OCI-LY7 (cell line): ENCODE results near the gene MS4A6A. TPM values are rescaled to one million over a fixed set of nuclear protein-coding genes. Genes with fewer than 3 reads are reported as not detected.

Experiments used
- BruUV-seq: library from RNA; stranded (reverse); fragments of 400-500 nt; replicated peaks from 2 replicates; lab custom pipeline; 2021; lab: Mats Ljungman, UMichigan
- CTCF ChIA-PET: fragments of 300-600 bp; sonication (Branson Sonifier 250); formaldehyde crosslinking; loops from one replicate; lab custom pipeline; 2022; ENCODE audit warnings: antibody characterized with exemption; ENCODE audit not compliant: unreplicated experiment; lab: Charles Lee
- POLR2A ChIA-PET: fragments of 300-600 bp; sonication (Branson Sonifier 250); formaldehyde crosslinking; loops from one replicate; lab custom pipeline; 2022; ENCODE audit warnings: antibody characterized with exemption; lab: Charles Lee
- DNase-seq: peaks from one replicate; pipeline ENCODE4 v3.0.0-alpha.2; 2015; ENCODE audit warnings: low spot score
- H2AFZ ChIP-seq: fragments of 200-600 bp; sonication (generic), shearing (Covaris generic); 2 replicates; pipeline ENCODE4 v1.6.1; 2014; ENCODE audit warnings: mild to moderate bottlenecking, antibody characterized with exemption, low read length, moderate library complexity
- H3K27ac ChIP-seq: fragments of 200-600 bp; sonication (generic); 2 replicates; pipeline ENCODE4 v1.5.1; 2014; ENCODE audit warnings: mixed run types, low read depth, mild to moderate bottlenecking, moderate library complexity, low read length, inconsistent platforms; ENCODE audit not compliant: poor library complexity, severe bottlenecking
- H3K36me3 ChIP-seq: fragments of 200-600 bp; sonication (generic); 2 replicates; pipeline ENCODE4 v1.6.1; 2014; ENCODE audit warnings: mild to moderate bottlenecking, antibody characterized with exemption, low read length, moderate library complexity, mixed read lengths; ENCODE audit not compliant: insufficient read depth
- H3K4me1 ChIP-seq: fragments of 200-600 bp; sonication (generic); 2 replicates; pipeline ENCODE4 v1.5.1; 2014; ENCODE audit warnings: mild to moderate bottlenecking, low read length; ENCODE audit not compliant: insufficient read depth, poor library complexity, severe bottlenecking
- H3K4me2 ChIP-seq: fragments of 200-600 bp; sonication (generic); 2 replicates; pipeline ENCODE4 v1.6.1; 2014; ENCODE audit warnings: mild to moderate bottlenecking, low read length
- H3K4me3 ChIP-seq: fragments of 200-600 bp; sonication (generic); 2 replicates; pipeline ENCODE4 v1.5.1; 2014; ENCODE audit warnings: mild to moderate bottlenecking, low read depth, low read length; ENCODE audit not compliant: poor library complexity, severe bottlenecking
- H3K79me2 ChIP-seq: fragments of 200-600 bp; sonication (generic); 2 replicates; pipeline ENCODE4 v1.6.1; 2016; ENCODE audit warnings: low read depth, mild to moderate bottlenecking, low read length, moderate library complexity, mixed read lengths; ENCODE audit not compliant: insufficient read depth
- H3K9me2 ChIP-seq: fragments of 200-600 bp; sonication (generic); 2 replicates; pipeline ENCODE4 v1.6.1; 2016; ENCODE audit warnings: mild to moderate bottlenecking, low read length, mixed read lengths; ENCODE audit not compliant: insufficient read depth
- H3K9me3 ChIP-seq: fragments of 200-600 bp; sonication (generic); 2 replicates; pipeline ENCODE4 v1.6.1; 2014; ENCODE audit warnings: mild to moderate bottlenecking, mixed run types, low read length, mixed read lengths
- H4K20me1 ChIP-seq: fragments of 200-600 bp; sonication (generic); 2 replicates; pipeline ENCODE4 v1.6.1; 2014; ENCODE audit warnings: mild to moderate bottlenecking, antibody characterized with exemption, low read length, moderate library complexity, mixed read lengths; ENCODE audit not compliant: insufficient read depth
- CTCF ChIP-seq: fragments of 200-600 bp; sonication (generic); conservative IDR thresholded peaks from 2 replicates; pipeline ENCODE4 v1.5.1; 2014; ENCODE audit warnings: mild to moderate bottlenecking, antibody characterized with exemption, low read length, moderate library complexity, mixed read lengths
- EZH2phosphoT487 ChIP-seq: fragments of 200-600 bp; sonication (generic); IDR thresholded peaks from 2 replicates; pipeline ENCODE4 v1.6.1; 2018; ENCODE audit warnings: low read depth, borderline replicate concordance, mild to moderate bottlenecking, mixed run types, antibody characterized with exemption, low read length, moderate library complexity, mixed read lengths
- intact Hi-C: fragments of 100-400 bp; cut with micrococcal nuclease; formaldehyde crosslinking; loops from one replicate; pipeline ENCODE4 v1.10.0; 2022; ENCODE audit not compliant: unreplicated experiment
- total RNA-seq, 2 experiments: library from RNA; depleted of rRNA in 1 of 2; stranded (reverse); fragments of >200 nt in 1 of 2; shearing (Covaris generic) in 1 of 2; gene quantifications; 2 replicates each; pipeline ENCODE4 v1.2.3, GENCODE V29; 2014 to 2022

The MS4A6A gene
- total RNA-seq, 2 experiments from 2014 or later = not detected

GRCh38 chr11:60128376-60128775 lies 54.5 kb downstream of the MS4A6A start:
- peaks cover 24% of the 10 kb centered on the region for H3K4me1 ChIP-seq
- DNase-seq = no peak
- no peaks in the 10 kb centered on the region for H4K20me1 ChIP-seq
- TF ChIP-seq EZH2phosphoT487 (no peak), CTCF (no peak)
- no peak overlapping the region for H3K27ac ChIP-seq
- no peaks in the 10 kb centered on the region for H3K9me2 ChIP-seq
- no peak overlapping the region for H3K4me2 ChIP-seq
- H2AFZ ChIP-seq = 0 out of 2 replicates have a peak overlapping the region, but pooled peaks have one; percentile 29
- ChIA-PET CTCF (no interaction called here), POLR2A (interaction anchor here (0.6 to 0.7 kb wide), 3 partner anchors 12 to 313 kb away, joined by 3 read pairs; no protein-coding TSS in a partner anchor)
- H3K79me2 ChIP-seq = no peaks in the 10 kb centered on the region
- no peaks in the 10 kb centered on the region for H3K36me3 ChIP-seq
- intact Hi-C loops = no loop called here
- no peak overlapping the region for H3K4me3 ChIP-seq
- H3K9me3 ChIP-seq = no peaks in the 10 kb centered on the region
- BruUV-seq = no TSS peak

- no peak overlapping the region for H3K4me3 ChIP-seq
- H3K4me2 ChIP-seq = no peak overlapping the region
- DNase-seq = no peak
- BruUV-seq = no TSS peak
- H3K27ac ChIP-seq = no peak overlapping the region
- ChIA-PET CTCF (no interaction called here), POLR2A (no interaction called here)
- H3K4me1 ChIP-seq = peaks cover 24% of the 10 kb centered on the region
- no peak overlapping the region for H2AFZ ChIP-seq
- no peaks in the 10 kb centered on the region for H4K20me1 ChIP-seq
- TF ChIP-seq EZH2phosphoT487 (no peak), CTCF (no peak)
- intact Hi-C loops = no loop called here
- no peaks in the 10 kb centered on the region for H3K9me2 ChIP-seq
- no peaks in the 10 kb centered on the region for H3K36me3 ChIP-seq
- no peaks in the 10 kb centered on the region for H3K9me3 ChIP-seq
- H3K79me2 ChIP-seq = no peaks in the 10 kb centered on the region
Observed at GRCh38 chr11:60127311-60127811, 55.5 kb downstream of the MS4A6A start.

- Histone ChIP-seq H2AFZ (peak overlapping the region; percentile 38; the same call in 1 of the 2 replicates), H3K27ac (peak overlapping the region; percentile 72), H3K4me3 (no peak overlapping the region), H3K4me2 (no peak overlapping the region), H3K79me2 (no peaks in the 10 kb centered on the region), H3K9me3 (no peaks in the 10 kb centered on the region), H3K36me3 (no peaks in the 10 kb centered on the region), H4K20me1 (no peaks in the 10 kb centered on the region), H3K4me1 (peaks cover 28% of the 10 kb centered on the region), H3K9me2 (no peaks in the 10 kb centered on the region)
- ChIA-PET CTCF (no interaction called here), POLR2A (interaction anchor here (0.7 kb wide), 1 partner anchor 9 kb away, joined by 4 read pairs; no protein-coding TSS in a partner anchor)
- intact Hi-C loops = no loop called here
- TF ChIP-seq EZH2phosphoT487 (no peak), CTCF (no peak)
- DNase-seq = no peak
- BruUV-seq = no TSS peak
Observed at GRCh38 chr11:60125956-60126585, 56.8 kb downstream of the MS4A6A start.
